Activated T-helper 1 cell treated with Interleukin-2 at 50 U/mL for 16 hours (primary cell): ENCODE data around the gene CCDC12.
A peak's percentile ranks its signal among the peaks of the same experiment; 100 is the strongest.

Experiments
- DNase-seq: peaks from one replicate; pipeline ENCODE4 v3.0.0-alpha.2; 2020; ENCODE audit warnings: low read depth

The CCDC12 gene

GRCh38 chr3:46957092-46957820 lies 19.3 kb downstream of the CCDC12 start:
- no peak for DNase-seq

- no peak for DNase-seq
These were observed 20.7 kb downstream of the CCDC12 start for GRCh38 chr3:46955801-46956259.

GRCh38 chr3:46955157-46955556 lies 21.4 kb downstream of the CCDC12 start:
- DNase-seq, result no peak

GRCh38 chr3:46954178-46954577 lies 22.4 kb downstream of the CCDC12 start:
- no peak for DNase-seq

GRCh38 chr3:46953234-46954010 lies 23.1 kb downstream of the CCDC12 start:
- no peak for DNase-seq

- DNase-seq, result no peak
These were observed 23.7 kb downstream of the CCDC12 start for GRCh38 chr3:46952813-46953212.

- DNase-seq, result no peak
These were observed 25.8 kb downstream of the CCDC12 start for GRCh38 chr3:46950650-46951241.

- DNase-seq, result no peak
These were observed 26.4 kb downstream of the CCDC12 start for GRCh38 chr3:46950177-46950576.

- no peak for DNase-seq
These were observed 27.5 kb downstream of the CCDC12 start for GRCh38 chr3:46948830-46949671.

- peak; percentile 62 for DNase-seq
These were observed 28.4 kb downstream of the CCDC12 start for GRCh38 chr3:46947981-46948791.

- no peak for DNase-seq
These were observed 29.0 kb downstream of the CCDC12 start for GRCh38 chr3:46947546-46947901.

- peak; percentile 73 for DNase-seq
These were observed 29.5 kb downstream of the CCDC12 start for GRCh38 chr3:46946856-46947545.

GRCh38 chr3:46946416-46946815 lies 30.1 kb downstream of the CCDC12 start:
- DNase-seq, result no peak

GRCh38 chr3:46944191-46944590 lies 32.4 kb downstream of the CCDC12 start:
- no peak for DNase-seq

GRCh38 chr3:46943237-46944187 lies 33.0 kb downstream of the CCDC12 start:
- DNase-seq, result no peak

GRCh38 chr3:46942481-46943236 lies 33.9 kb downstream of the CCDC12 start:
- DNase-seq, result no peak

GRCh38 chr3:46942076-46942475 lies 34.5 kb downstream of the CCDC12 start:
- no peak for DNase-seq

GRCh38 chr3:46939578-46940445 lies 36.7 kb downstream of the CCDC12 start:
- DNase-seq, result no peak
